ENCODE data around the gene ANGPTL8. TPM values are rescaled to one million over a fixed set of nuclear protein-coding genes. Genes with fewer than 3 reads are reported as not detected.
A peak's percentile ranks its signal among the peaks of the same experiment; 100 is the strongest.

The ANGPTL8 gene
- total and polyA plus RNA-seq, 2 of the 13 experiments (the other 11 are each of a cell fraction or from before 2014, with no cell fraction given), result 27.3 to 243 TPM

DNA sequence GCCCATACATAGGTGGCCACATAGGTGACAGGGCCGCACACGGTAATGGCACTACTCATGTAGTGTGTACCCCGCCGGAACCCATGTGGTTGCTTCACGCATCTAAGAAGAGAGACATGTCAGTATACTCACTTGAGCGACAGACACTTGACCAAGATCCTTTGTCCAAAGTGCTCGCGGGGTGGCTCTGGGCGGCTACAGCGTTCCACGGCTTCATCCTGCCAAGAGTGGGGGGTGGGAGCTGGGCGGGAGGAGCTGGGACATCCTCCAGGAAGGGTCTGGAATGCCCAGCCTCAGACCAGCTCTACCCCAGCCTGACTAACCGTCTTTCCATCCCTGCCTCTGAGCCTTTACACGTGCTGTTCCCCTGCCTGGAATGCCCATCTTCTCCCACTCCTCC, 8.5 kb downstream of the ANGPTL8 start:
- Histone ChIP-seq H3K36me3 (replicated peaks in 1 of 2; ENCODE audit: control insufficient read depth in 1 of 2, insufficient read depth in 2 of 2, low read length in 2 of 2) (peaks cover 8 to 25% of the 10 kb centered on the region in 2 experiments; a peak in 4 of 5 replicates), H3K9me3 (ENCODE audit: low read length) (no peaks in the 10 kb centered on the region), H3K27me3 (ENCODE audit: control insufficient read depth in 1 of 2, insufficient read depth in 2 of 2, low read length in 2 of 2) (no peaks in the 10 kb centered on the region), H4K20me1 (ENCODE audit: insufficient read depth, low read length) (no peaks in the 10 kb centered on the region), H3K27ac (ENCODE audit: extremely low read length, insufficient read depth, low read length) (no peak overlapping the region), H3K79me2 (ENCODE audit: insufficient read depth, low read length) (no peaks in the 10 kb centered on the region), H3K9ac (ENCODE audit: insufficient read depth, low read depth, low read length) (no peak overlapping the region), H2AFZ (ENCODE audit: low read length) (no peak overlapping the region), H3K4me3 (replicated peaks in 1 of 3; ENCODE audit: insufficient read depth in 1 of 3, low read depth in 2 of 3, low read length in 3 of 3) (no peak overlapping the region), H3K4me2 (ENCODE audit: low read depth, low read length) (no peak overlapping the region), H3K4me1 (ENCODE audit: insufficient read depth, low read length) (peaks cover 9% of the 10 kb centered on the region)
- no peak for DNase-seq (ENCODE audit: low spot score)
- TF ChIP-seq TP53 (CRISPR knock-in tag; conservative IDR thresholded peaks at IDR 0.05), result no peak
- TF ChIP-seq, protein P1, sequence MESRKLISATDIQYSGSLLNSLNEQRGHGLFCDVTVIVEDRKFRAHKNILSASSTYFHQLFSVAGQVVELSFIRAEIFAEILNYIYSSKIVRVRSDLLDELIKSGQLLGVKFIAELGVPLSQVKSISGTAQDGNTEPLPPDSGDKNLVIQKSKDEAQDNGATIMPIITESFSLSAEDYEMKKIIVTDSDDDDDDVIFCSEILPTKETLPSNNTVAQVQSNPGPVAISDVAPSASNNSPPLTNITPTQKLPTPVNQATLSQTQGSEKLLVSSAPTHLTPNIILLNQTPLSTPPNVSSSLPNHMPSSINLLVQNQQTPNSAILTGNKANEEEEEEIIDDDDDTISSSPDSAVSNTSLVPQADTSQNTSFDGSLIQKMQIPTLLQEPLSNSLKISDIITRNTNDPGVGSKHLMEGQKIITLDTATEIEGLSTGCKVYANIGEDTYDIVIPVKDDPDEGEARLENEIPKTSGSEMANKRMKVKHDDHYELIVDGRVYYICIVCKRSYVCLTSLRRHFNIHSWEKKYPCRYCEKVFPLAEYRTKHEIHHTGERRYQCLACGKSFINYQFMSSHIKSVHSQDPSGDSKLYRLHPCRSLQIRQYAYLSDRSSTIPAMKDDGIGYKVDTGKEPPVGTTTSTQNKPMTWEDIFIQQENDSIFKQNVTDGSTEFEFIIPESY (CRISPR knock-in tag; IDR thresholded peaks at IDR 0.05), result 0 out of 2 replicates have a peak, but pooled peaks have one; percentile 12
- no peak for TF ChIP-seq ZNF207 (IDR thresholded peaks at IDR 0.05; ENCODE audit: borderline replicate concordance)
- TF ChIP-seq ZNF24 (IDR thresholded peaks at IDR 0.05), result no peak
- 100% methylated on average over 12 of the region's 14 CpGs for WGBS (ENCODE audit: low lambda C conversion rate)
- ChIA-PET POLR2A (no interaction called here), CTCF (ENCODE audit: low intra/inter-chr PET ratio, low total read pairs) (no interaction called here)
- intact Hi-C loops (cut with micrococcal nuclease; ENCODE audit: unreplicated experiment) (no loop called here), in situ Hi-C loops (cut with HindIII; ENCODE audit: extremely low pct_ligation_motif_present, low pct_unique_long_range_greater_than_20kb) (no loop called here)
- no peak for ATAC-seq
- BruUV-seq (replicated peaks), result no TSS peak
- no peak for FAIRE-seq

DNA sequence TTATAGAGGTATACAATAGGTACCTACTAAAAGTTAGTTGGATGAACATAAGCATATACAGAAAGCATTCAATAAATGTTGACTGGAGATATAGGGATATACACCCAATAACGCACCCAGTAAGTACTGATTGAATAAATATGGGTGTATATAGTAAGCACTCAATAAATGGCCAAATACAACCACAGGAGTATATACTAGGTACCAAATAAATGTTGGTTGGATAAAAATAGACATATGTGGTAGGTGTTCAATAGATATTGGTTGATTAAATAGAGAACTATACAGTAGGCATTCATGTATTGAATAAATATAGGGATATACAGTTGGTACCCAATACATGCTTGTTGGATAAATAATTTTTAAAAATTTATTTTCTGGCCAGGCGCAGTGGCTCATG, 9.4 kb downstream of the ANGPTL8 start:
- DNase-seq (ENCODE audit: low spot score) (no peak), ATAC-seq (no peak), FAIRE-seq (no peak)
- Histone ChIP-seq H3K27me3 (ENCODE audit: control insufficient read depth in 1 of 2, insufficient read depth in 2 of 2, low read length in 2 of 2) (no peaks in the 10 kb centered on the region), H3K4me2 (ENCODE audit: low read depth, low read length) (no peak overlapping the region), H3K36me3 (replicated peaks in 1 of 2; ENCODE audit: control insufficient read depth in 1 of 2, insufficient read depth in 2 of 2, low read length in 2 of 2) (peaks cover 8 to 25% of the 10 kb centered on the region in 2 experiments; a peak in 4 of 5 replicates), H3K4me3 (replicated peaks in 1 of 3; ENCODE audit: insufficient read depth in 1 of 3, low read depth in 2 of 3, low read length in 3 of 3) (no peak overlapping the region), H3K4me1 (ENCODE audit: insufficient read depth, low read length) (peaks cover under 1% of the 10 kb centered on the region), H3K9me3 (ENCODE audit: low read length) (no peaks in the 10 kb centered on the region), H4K20me1 (ENCODE audit: insufficient read depth, low read length) (no peaks in the 10 kb centered on the region), H3K27ac (ENCODE audit: extremely low read length, insufficient read depth, low read length) (no peak overlapping the region), H2AFZ (ENCODE audit: low read length) (no peak overlapping the region), H3K9ac (ENCODE audit: insufficient read depth, low read depth, low read length) (no peak overlapping the region), H3K79me2 (ENCODE audit: insufficient read depth, low read length) (no peaks in the 10 kb centered on the region)
- ChIA-PET POLR2A (no interaction called here), CTCF (ENCODE audit: low intra/inter-chr PET ratio, low total read pairs) (no interaction called here)
- intact Hi-C loops (cut with micrococcal nuclease; ENCODE audit: unreplicated experiment), result no loop called here
- in situ Hi-C loops (cut with HindIII; ENCODE audit: extremely low pct_ligation_motif_present, low pct_unique_long_range_greater_than_20kb), result no loop called here
- WGBS (ENCODE audit: low lambda C conversion rate), result 90% methylated on average over 2 of the region's 2 CpGs
- no TSS peak for BruUV-seq (replicated peaks)
- TF ChIP-seq ARNTL (CRISPR knock-in tag; IDR thresholded peaks at IDR 0.05), result no peak
- TF ChIP-seq, protein P2, sequence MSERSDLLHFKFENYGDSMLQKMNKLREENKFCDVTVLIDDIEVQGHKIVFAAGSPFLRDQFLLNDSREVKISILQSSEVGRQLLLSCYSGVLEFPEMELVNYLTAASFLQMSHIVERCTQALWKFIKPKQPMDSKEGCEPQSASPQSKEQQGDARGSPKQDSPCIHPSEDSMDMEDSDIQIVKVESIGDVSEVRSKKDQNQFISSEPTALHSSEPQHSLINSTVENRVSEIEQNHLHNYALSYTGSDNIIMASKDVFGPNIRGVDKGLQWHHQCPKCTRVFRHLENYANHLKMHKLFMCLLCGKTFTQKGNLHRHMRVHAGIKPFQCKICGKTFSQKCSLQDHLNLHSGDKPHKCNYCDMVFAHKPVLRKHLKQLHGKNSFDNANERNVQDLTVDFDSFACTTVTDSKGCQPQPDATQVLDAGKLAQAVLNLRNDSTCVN (CRISPR knock-in tag; IDR thresholded peaks at IDR 0.05; ENCODE audit: borderline replicate concordance), result no peak
- no peak for TF ChIP-seq ZNF780A (CRISPR knock-in tag; IDR thresholded peaks at IDR 0.05)
- no peak for TF ChIP-seq ZSCAN22 (CRISPR knock-in tag; IDR thresholded peaks at IDR 0.05)
- TF ChIP-seq, protein P3, sequence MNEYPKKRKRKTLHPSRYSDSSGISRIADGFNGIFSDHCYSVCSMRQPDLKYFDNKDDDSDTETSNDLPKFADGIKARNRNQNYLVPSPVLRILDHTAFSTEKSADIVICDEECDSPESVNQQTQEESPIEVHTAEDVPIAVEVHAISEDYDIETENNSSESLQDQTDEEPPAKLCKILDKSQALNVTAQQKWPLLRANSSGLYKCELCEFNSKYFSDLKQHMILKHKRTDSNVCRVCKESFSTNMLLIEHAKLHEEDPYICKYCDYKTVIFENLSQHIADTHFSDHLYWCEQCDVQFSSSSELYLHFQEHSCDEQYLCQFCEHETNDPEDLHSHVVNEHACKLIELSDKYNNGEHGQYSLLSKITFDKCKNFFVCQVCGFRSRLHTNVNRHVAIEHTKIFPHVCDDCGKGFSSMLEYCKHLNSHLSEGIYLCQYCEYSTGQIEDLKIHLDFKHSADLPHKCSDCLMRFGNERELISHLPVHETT (CRISPR knock-in tag; conservative IDR thresholded peaks at IDR 0.05), result no peak
- TF ChIP-seq, protein P4, sequence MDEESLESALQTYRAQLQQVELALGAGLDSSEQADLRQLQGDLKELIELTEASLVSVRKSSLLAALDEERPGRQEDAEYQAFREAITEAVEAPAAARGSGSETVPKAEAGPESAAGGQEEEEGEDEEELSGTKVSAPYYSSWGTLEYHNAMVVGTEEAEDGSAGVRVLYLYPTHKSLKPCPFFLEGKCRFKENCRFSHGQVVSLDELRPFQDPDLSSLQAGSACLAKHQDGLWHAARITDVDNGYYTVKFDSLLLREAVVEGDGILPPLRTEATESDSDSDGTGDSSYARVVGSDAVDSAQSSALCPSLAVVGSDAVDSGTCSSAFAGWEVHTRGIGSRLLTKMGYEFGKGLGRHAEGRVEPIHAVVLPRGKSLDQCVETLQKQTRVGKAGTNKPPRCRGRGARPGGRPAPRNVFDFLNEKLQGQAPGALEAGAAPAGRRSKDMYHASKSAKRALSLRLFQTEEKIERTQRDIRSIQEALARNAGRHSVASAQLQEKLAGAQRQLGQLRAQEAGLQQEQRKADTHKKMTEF (CRISPR knock-in tag; IDR thresholded peaks at IDR 0.05), result no peak
- TF ChIP-seq HNF4A (CRISPR knock-in tag; IDR thresholded peaks at IDR 0.05), result no peak
- no peak for TF ChIP-seq ZNF143 (CRISPR knock-in tag; IDR thresholded peaks at IDR 0.05)

Data from HepG2 (cell line).